Keratinocyte (primary cell): ENCODE measurements around the gene ARHGEF28. TPM values are rescaled to one million over a fixed set of nuclear protein-coding genes. Genes with fewer than 3 reads are reported as not detected.

Experiments used
- DNase-seq: peaks from one replicate; pipeline ENCODE4 v3.0.0-alpha.2; 2011; ENCODE audit warnings: low read depth, missing footprints, low spot score
- FAIRE-seq: peaks from 2 replicates; lab custom pipeline; 2011; peaks lifted over from hg19 to GRCh38; lab: Jason Lieb, UNC
- H2AFZ ChIP-seq: 2 replicates; pipeline ENCODE4 v1.6.0; 2012; ENCODE audit warnings: low read length, control low read depth, inconsistent platforms; ENCODE audit not compliant: control insufficient read depth
- H3K27ac ChIP-seq: 2 replicates; pipeline ENCODE4 v1.5.1; 2011; ENCODE audit warnings: low read length; ENCODE audit not compliant: control insufficient read depth, insufficient read depth
- H3K27me3 ChIP-seq: 3 replicates; pipeline ENCODE4 v1.6.0; 2011; ENCODE audit warnings: low read length; ENCODE audit not compliant: control insufficient read depth, insufficient read depth; ENCODE audit errors: extremely low read depth
- H3K36me3 ChIP-seq, 2 experiments: 2 replicates in 1 of 2; 3 replicates in 1 of 2; pipeline ENCODE4 v1.5.1; 2011; ENCODE audit warnings: low read length in 2 of 2, mild to moderate bottlenecking in 1 of 2; ENCODE audit not compliant: control insufficient read depth in 2 of 2, insufficient read depth in 2 of 2; ENCODE audit errors: extremely low read depth in 1 of 2
- H3K4me1 ChIP-seq: 3 replicates; pipeline ENCODE4 v1.5.1; 2011; ENCODE audit warnings: low read length; ENCODE audit not compliant: control insufficient read depth, insufficient read depth; ENCODE audit errors: extremely low read depth
- H3K4me2 ChIP-seq: 3 replicates; pipeline ENCODE4 v1.6.0; 2011; ENCODE audit warnings: low read depth, low read length; ENCODE audit not compliant: control insufficient read depth, insufficient read depth; ENCODE audit errors: extremely low read depth
- H3K4me3 ChIP-seq, 3 experiments: fragments of 200-600 bp in 1 of 3; sonication (generic) in 1 of 3; 2 replicates in 2 of 3; 3 replicates in 1 of 3; pipeline ENCODE4 v1.5.1; 2011 to 2016; ENCODE audit warnings: low read length in 3 of 3, mild to moderate bottlenecking in 3 of 3, control low read depth in 2 of 3, inconsistent platforms in 1 of 3, low read depth in 1 of 3, mixed read lengths in 1 of 3, mixed run types in 1 of 3, moderate library complexity in 1 of 3; ENCODE audit not compliant: control insufficient read depth in 2 of 3, insufficient read depth in 2 of 3; ENCODE audit errors: extremely low read depth in 1 of 3
- H3K79me2 ChIP-seq: 2 replicates; pipeline ENCODE4 v1.6.0; 2012; ENCODE audit warnings: low read length; ENCODE audit not compliant: control insufficient read depth, insufficient read depth
- H3K9ac ChIP-seq: 3 replicates; pipeline ENCODE4 v1.6.0; 2011; ENCODE audit warnings: low read length; ENCODE audit not compliant: control insufficient read depth, insufficient read depth; ENCODE audit errors: extremely low read depth
- H3K9me1 ChIP-seq: 3 replicates; pipeline ENCODE4 v1.6.0; 2011; ENCODE audit warnings: low read length; ENCODE audit not compliant: control insufficient read depth, insufficient read depth; ENCODE audit errors: extremely low read depth
- H3K9me3 ChIP-seq: 2 replicates; pipeline ENCODE4 v1.5.1; 2012; ENCODE audit warnings: low read depth, low read length; ENCODE audit not compliant: control insufficient read depth
- H4K20me1 ChIP-seq: 3 replicates; pipeline ENCODE4 v1.6.0; 2011; ENCODE audit warnings: low read length; ENCODE audit not compliant: control insufficient read depth, insufficient read depth; ENCODE audit errors: extremely low read depth
- EZH2 ChIP-seq: IDR thresholded peaks from one replicate; pipeline ENCODE4 v1.6.1; 2012; ENCODE audit warnings: inconsistent platforms, mild to moderate bottlenecking, low read length, moderate library complexity
- dilution Hi-C: fragments of 300-500 bp; cut with MboI; formaldehyde crosslinking; loops from one replicate; pipeline ENCODE4 v1.7.0; 2020; ENCODE audit warnings: low sequenced_read_pairs; ENCODE audit not compliant: extremely low pct_ligation_motif_present
- polyA plus RNA-seq, 5 experiments: library from polyadenylated mRNA; depleted of rRNA in 3 of 5; stranded (reverse) in 3 of 5; stranded (forward) in 1 of 5; unstranded in 1 of 5; fragments of >200 nt; gene quantifications; 1 replicate in 1 of 5; 2 replicates in 3 of 5; 3 replicates in 1 of 5; pipeline versions ENCODE4 v1.2.1 to v1.2.3, GENCODE V29; 2011 to 2012; ENCODE audit warnings: missing spikeins in 2 of 5, low read depth in 1 of 5, low replicate concordance in 1 of 5
- TF ChIP-seq, protein P1 (sequence below), 3 experiments: IDR thresholded peaks in 1 of 3; conservative IDR thresholded peaks in 1 of 3; optimal IDR thresholded peaks in 1 of 3; 2 replicates in 2 of 3; 3 replicates in 1 of 3; pipeline versions ENCODE3 to v1.5.1; 2011; ENCODE audit warnings: low read length in 3 of 3, mild to moderate bottlenecking in 3 of 3, moderate library complexity in 2 of 3, control low read depth in 1 of 3, inconsistent platforms in 1 of 3; ENCODE audit not compliant: insufficient read depth in 2 of 3; ENCODE audit errors: extremely low read depth in 1 of 3

ARHGEF28 gene
- polyA plus RNA-seq, 1 donor (not counting 4 experiments of a cell fraction or from before 2014, with no cell fraction given), result 31.6 TPM

DNA sequence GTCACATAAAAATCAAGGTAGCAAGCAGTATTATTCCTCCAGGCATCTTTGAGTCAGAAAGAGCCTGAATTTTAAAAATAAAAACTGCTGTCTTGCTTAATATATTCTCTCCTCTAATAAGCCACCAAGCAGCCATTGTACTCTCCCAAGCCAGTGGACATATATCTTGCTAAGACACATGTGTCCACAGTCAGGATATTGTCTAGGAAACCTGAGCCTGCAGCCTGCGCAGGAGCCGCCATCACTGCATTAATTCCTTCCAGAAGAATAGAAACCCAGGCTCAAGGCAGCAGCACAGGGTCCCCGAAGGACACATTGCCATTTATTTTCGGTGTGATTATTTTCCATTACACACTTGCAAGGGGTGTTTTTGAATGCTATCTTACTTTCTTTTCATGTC, 345.3 kb downstream of the ARHGEF28 start:
- Histone ChIP-seq H3K27me3 (no peaks in the 10 kb centered on the region), H3K9me1 (no peaks in the 10 kb centered on the region), H3K27ac (no peak overlapping the region), H3K79me2 (no peaks in the 10 kb centered on the region), H3K4me3 (no peak overlapping the region), H3K9me3 (peaks cover 3% of the 10 kb centered on the region), H3K4me2 (no peak overlapping the region), H3K9ac (no peak overlapping the region), H3K4me1 (no peaks in the 10 kb centered on the region), H4K20me1 (no peaks in the 10 kb centered on the region), H2AFZ (no peak overlapping the region), H3K36me3 (no peaks in the 10 kb centered on the region)
- FAIRE-seq, result no peak
- no peak for TF ChIP-seq EZH2
- TF ChIP-seq, protein P1, sequence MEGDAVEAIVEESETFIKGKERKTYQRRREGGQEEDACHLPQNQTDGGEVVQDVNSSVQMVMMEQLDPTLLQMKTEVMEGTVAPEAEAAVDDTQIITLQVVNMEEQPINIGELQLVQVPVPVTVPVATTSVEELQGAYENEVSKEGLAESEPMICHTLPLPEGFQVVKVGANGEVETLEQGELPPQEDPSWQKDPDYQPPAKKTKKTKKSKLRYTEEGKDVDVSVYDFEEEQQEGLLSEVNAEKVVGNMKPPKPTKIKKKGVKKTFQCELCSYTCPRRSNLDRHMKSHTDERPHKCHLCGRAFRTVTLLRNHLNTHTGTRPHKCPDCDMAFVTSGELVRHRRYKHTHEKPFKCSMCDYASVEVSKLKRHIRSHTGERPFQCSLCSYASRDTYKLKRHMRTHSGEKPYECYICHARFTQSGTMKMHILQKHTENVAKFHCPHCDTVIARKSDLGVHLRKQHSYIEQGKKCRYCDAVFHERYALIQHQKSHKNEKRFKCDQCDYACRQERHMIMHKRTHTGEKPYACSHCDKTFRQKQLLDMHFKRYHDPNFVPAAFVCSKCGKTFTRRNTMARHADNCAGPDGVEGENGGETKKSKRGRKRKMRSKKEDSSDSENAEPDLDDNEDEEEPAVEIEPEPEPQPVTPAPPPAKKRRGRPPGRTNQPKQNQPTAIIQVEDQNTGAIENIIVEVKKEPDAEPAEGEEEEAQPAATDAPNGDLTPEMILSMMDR (optimal IDR thresholded peaks at IDR 0.05 in 1 of 3, IDR thresholded peaks at IDR 0.05 in 1 of 3, conservative IDR thresholded peaks at IDR 0.05 in 1 of 3; ENCODE audit: extremely low read depth in 1 of 3, insufficient read depth in 2 of 3, low read length in 3 of 3), result no peak
- DNase-seq, result no peak
- dilution Hi-C loops, result no loop called here

DNA sequence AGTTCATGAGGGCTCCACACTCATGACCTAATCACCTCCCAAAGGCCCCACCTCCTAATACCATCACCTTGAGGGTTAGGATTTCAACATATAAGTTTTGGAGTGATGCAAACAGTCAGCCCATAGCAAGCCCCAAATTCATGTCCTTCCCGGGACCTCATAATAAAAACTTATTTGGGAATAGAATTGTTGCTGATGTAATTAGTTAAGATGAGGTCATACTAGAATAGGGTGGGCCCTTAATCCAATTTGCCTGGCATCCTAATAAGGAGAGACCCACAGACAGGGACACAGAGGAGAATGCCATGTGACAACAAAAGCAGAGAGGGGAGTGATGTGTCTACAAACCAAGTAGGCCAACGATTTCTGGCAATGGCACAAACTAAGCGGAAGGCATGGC, 347.1 kb downstream of the ARHGEF28 start:
- no peaks in the 10 kb centered on the region for H3K79me2 ChIP-seq
- no peak for FAIRE-seq

More for the DNA sequence above, 347.1 kb downstream of the ARHGEF28 start:
- H3K4me3 ChIP-seq, result no peak overlapping the region
- H3K9me3 ChIP-seq, result no peaks in the 10 kb centered on the region
- no peaks in the 10 kb centered on the region for H3K4me1 ChIP-seq
- H4K20me1 ChIP-seq, result no peaks in the 10 kb centered on the region
- no peak overlapping the region for H3K27ac ChIP-seq
- TF ChIP-seq, protein P1 (optimal IDR thresholded peaks at IDR 0.05 in 1 of 3, IDR thresholded peaks at IDR 0.05 in 1 of 3, conservative IDR thresholded peaks at IDR 0.05 in 1 of 3; ENCODE audit: extremely low read depth in 1 of 3, insufficient read depth in 2 of 3, low read length in 3 of 3), result no peak
- no peak for TF ChIP-seq EZH2
- H2AFZ ChIP-seq, result no peak overlapping the region
- H3K27me3 ChIP-seq, result no peaks in the 10 kb centered on the region
- DNase-seq, result no peak
- dilution Hi-C loops, result no loop called here
- H3K4me2 ChIP-seq, result no peak overlapping the region
- no peaks in the 10 kb centered on the region for H3K36me3 ChIP-seq
- H3K9me1 ChIP-seq, result no peaks in the 10 kb centered on the region
- H3K9ac ChIP-seq, result no peak overlapping the region
